PFSK-1 (cell line): Measurements from ENCODE around the gene FARS2.

Experiments used
- FOXP2 ChIP-seq: optimal IDR thresholded peaks from 2 replicates; pipeline ENCODE3; 2011; ENCODE audit warnings: borderline replicate concordance, control low read depth, inconsistent platforms; ENCODE audit not compliant: insufficient read depth; ENCODE audit errors: extremely low read length, extremely low read depth
- POLR2AphosphoS5 ChIP-seq: IDR thresholded peaks from 2 replicates; pipeline ENCODE4 v1.6.1; 2012; ENCODE audit warnings: low read depth, mild to moderate bottlenecking, control low read depth, low read length, moderate library complexity
- SIN3A ChIP-seq: IDR thresholded peaks from 2 replicates; pipeline ENCODE4 v1.6.1; 2012; ENCODE audit warnings: mild to moderate bottlenecking, low read length, moderate library complexity, borderline replicate concordance; ENCODE audit not compliant: insufficient read depth
- TAF1 ChIP-seq: IDR thresholded peaks from 2 replicates; pipeline ENCODE4 v1.6.1; 2012; ENCODE audit warnings: low read length, control low read depth, borderline replicate concordance; ENCODE audit not compliant: insufficient read depth
- TF ChIP-seq, protein P1 (sequence below), 2 experiments: IDR thresholded peaks; 2 replicates each; pipeline versions ENCODE4 v1.6.1 to v1.8.0; 2011 to 2012; ENCODE audit warnings: low read depth in 2 of 2, low read length in 2 of 2, control low read depth in 1 of 2, inconsistent platforms in 1 of 2, mild to moderate bottlenecking in 1 of 2, moderate library complexity in 1 of 2; ENCODE audit not compliant: insufficient read depth in 1 of 2

FARS2 gene

DNA sequence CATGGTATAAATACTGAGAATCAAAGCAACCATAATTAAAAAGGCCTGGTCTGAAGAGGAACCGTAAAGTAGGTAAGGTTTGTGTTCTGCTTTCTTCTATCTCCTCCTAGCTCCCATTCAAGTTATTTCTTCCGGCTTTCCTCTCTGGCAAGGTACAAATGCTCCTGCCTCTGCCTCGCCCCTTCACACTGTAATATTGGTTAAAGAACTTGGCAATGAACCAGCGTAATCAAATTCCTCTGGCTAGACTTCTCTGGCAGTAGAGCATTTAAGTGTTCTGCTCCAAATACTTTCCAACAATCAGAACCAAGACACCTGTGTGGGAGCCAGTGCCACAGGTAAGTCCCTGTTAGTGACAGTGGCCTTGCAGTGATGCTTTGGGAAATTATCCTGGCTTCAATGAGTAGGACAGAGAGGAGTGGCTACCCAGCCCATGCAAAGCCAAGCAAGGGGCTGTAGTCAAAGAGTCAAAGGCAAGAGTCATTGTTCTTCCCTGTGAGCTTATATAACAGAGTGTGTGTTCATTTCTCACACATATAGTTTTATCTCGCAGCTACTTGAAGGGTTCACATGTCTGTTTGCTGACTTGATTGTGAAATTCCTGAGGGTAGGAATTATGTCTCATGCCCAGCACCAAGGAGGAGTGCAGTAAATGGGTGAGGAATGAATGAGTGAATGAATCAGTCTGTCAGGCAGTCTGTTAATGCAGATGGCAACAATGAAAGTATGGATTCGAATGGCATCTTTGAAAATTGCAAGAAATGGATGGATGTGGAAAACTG is 416.1 kb downstream of the FARS2 start:
- TF ChIP-seq FOXP2 (no peak), TAF1 (no peak), POLR2AphosphoS5 (no peak), SIN3A (no peak)
- TF ChIP-seq, protein P1, sequence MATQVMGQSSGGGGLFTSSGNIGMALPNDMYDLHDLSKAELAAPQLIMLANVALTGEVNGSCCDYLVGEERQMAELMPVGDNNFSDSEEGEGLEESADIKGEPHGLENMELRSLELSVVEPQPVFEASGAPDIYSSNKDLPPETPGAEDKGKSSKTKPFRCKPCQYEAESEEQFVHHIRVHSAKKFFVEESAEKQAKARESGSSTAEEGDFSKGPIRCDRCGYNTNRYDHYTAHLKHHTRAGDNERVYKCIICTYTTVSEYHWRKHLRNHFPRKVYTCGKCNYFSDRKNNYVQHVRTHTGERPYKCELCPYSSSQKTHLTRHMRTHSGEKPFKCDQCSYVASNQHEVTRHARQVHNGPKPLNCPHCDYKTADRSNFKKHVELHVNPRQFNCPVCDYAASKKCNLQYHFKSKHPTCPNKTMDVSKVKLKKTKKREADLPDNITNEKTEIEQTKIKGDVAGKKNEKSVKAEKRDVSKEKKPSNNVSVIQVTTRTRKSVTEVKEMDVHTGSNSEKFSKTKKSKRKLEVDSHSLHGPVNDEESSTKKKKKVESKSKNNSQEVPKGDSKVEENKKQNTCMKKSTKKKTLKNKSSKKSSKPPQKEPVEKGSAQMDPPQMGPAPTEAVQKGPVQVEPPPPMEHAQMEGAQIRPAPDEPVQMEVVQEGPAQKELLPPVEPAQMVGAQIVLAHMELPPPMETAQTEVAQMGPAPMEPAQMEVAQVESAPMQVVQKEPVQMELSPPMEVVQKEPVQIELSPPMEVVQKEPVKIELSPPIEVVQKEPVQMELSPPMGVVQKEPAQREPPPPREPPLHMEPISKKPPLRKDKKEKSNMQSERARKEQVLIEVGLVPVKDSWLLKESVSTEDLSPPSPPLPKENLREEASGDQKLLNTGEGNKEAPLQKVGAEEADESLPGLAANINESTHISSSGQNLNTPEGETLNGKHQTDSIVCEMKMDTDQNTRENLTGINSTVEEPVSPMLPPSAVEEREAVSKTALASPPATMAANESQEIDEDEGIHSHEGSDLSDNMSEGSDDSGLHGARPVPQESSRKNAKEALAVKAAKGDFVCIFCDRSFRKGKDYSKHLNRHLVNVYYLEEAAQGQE (IDR thresholded peaks at IDR 0.05; ENCODE audit: insufficient read depth in 1 of 2, low read depth in 2 of 2, low read length in 2 of 2) = no peak

DNA sequence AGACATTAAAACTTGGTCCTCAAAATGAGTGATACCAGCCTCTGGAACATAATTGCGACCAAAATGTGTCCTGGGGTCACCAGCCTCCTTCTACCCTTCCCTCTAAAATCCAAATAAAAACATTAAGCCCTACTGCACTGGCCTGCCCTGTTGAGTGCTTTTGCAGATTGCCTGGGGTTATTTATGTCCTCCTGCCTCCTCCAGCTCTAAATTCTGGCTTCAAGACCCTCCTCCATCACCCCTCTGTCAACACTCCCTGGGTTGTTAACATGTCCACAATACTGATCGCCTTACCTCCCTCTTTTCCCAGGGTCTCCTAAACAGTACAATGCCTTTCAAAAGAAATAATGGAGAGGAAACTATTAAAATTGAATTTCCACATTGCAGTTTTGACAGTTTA is 418.0 kb downstream of the FARS2 start:
- TF ChIP-seq TAF1 (no peak), SIN3A (no peak)

DNA sequence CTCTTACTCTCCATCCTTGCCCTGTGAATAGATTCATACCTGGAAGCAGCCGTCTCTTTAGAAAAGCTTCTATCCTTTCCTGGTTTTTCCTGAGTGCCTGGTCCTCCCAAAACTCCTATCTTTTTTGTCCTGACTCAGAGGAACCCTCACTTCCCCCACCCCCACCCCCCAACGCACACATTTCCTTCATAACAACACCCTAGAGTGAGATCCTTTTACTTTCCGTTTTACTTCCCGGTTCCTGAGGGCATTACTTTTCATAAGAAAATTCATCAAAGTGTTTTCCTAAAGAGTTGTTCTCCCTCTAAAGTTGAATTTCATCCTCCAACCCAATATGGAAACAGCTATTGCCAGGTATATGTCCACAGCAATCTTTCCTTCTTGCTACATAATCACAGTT is 418.4 kb downstream of the FARS2 start:
- TF ChIP-seq FOXP2 (no peak), SIN3A (no peak), POLR2AphosphoS5 (no peak), TAF1 (no peak)
- TF ChIP-seq, protein P1 (IDR thresholded peaks at IDR 0.05; ENCODE audit: insufficient read depth in 1 of 2, low read depth in 2 of 2, low read length in 2 of 2) = no peak

DNA sequence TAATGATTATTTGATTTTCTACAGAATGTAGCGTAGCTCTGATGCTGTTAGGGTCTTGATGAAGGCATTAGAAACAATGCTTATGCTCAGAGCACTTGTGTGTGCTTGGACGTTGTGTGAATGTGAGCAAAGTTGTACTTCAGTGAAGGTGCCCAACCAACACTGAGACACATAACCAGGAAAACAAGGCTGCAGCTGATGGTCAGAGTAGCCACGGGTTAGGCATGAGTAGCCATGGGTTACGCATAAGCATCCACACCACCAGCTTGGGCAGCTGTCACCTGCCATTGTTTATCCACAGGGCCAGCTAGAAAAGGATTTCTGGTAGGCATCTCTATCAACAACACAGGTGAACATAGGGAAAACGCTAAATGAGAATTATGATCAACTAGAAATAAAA is 418.8 kb downstream of the FARS2 start:
- no peak for TF ChIP-seq POLR2AphosphoS5
- TF ChIP-seq SIN3A = no peak
- TF ChIP-seq TAF1 = no peak
- TF ChIP-seq, protein P1 (IDR thresholded peaks at IDR 0.05; ENCODE audit: insufficient read depth in 1 of 2, low read depth in 2 of 2, low read length in 2 of 2) = no peak
- no peak for TF ChIP-seq FOXP2

DNA sequence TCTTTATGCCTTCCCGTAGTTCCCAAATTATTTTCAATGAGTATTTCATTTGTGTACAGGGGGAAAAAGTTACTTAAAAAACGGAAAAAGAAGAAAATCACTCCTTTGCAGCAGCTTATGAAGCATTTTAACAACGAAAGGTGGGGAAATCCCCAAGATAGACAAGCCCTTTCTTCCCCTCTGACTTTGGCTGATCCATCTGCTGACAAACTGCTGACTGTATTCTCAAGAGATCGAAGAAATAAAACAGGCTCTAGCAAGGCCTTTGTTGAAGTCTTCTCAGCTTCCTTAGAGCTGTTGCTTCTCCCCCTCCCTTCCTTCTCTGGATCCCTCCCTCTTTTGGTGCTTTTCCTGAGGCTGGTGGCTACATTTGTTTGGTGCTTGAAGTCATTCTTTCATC is 420.2 kb downstream of the FARS2 start:
- TF ChIP-seq, protein P1 (IDR thresholded peaks at IDR 0.05; ENCODE audit: insufficient read depth in 1 of 2, low read depth in 2 of 2, low read length in 2 of 2) = no peak
- no peak for TF ChIP-seq TAF1
- no peak for TF ChIP-seq FOXP2
- TF ChIP-seq SIN3A = no peak
- no peak for TF ChIP-seq POLR2AphosphoS5
